ENCODE measurements around the gene ANGPT4. TPM values are rescaled to one million over a fixed set of nuclear protein-coding genes. Genes with fewer than 3 reads are reported as not detected.
"Not testable (repeated sequence)": the region's sequence is repeated elsewhere in the genome, so short reads cannot be mapped to it uniquely, and the experiment has no call there.

Gene ANGPT4
- total RNA-seq, 1 experiment from 2014 or later = not detected

DNA sequence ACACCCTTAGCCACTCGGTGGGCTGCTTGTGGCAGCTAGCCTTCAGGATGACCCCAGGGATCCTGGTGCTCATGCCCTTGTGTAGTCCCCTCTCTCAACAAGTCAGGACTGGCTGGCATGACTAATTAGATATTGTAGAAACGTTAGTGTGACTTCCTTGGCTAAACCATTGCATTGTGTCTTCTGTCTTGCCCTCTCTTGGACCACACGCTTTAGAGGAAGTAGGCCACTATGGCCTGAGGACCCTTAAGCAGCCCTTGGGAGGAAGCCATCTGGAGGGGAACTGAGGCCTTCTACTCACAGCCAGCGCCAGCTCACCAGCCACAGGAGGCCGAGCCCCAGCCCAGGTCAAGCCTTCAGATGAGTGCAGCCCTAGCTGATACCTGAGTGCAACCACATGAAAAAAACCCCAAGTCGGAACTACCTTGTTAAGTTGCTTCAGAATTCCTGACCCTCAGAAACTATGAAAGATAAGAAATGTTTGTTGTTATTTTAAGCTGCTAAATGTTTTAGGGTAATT lies 10.1 kb downstream of the ANGPT4 start:
- DNase-seq (ENCODE audit: low read depth) = no peak

DNA sequence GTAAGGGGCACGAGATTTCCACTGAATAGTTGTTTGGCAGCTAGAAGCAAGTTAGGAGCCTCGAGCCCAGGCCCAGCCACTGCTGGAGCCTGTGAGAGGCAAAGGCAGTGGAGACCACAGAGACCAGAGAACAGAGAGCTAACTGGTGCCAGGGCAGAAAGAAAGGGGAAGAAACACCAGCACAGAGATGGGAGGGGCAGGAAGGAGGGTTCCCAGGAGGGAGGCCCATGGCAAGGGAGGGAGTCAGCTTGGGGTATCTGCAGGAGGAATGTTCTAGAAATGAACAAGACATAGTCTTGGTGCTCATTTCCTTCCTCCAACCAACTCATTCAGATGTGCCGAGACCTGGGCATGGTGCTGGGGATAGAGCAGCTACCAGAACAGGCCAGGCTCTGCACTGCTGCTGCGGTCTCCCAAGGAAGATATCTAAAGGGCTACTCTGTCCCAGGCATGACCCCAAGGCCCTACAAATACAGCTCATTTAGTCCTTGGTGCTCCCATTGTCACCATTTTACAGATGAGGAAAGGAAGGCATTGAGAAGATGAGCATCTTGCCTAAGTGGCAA lies 10.7 kb downstream of the ANGPT4 start:
- DNase-seq (ENCODE audit: low read depth) = no peak

DNA sequence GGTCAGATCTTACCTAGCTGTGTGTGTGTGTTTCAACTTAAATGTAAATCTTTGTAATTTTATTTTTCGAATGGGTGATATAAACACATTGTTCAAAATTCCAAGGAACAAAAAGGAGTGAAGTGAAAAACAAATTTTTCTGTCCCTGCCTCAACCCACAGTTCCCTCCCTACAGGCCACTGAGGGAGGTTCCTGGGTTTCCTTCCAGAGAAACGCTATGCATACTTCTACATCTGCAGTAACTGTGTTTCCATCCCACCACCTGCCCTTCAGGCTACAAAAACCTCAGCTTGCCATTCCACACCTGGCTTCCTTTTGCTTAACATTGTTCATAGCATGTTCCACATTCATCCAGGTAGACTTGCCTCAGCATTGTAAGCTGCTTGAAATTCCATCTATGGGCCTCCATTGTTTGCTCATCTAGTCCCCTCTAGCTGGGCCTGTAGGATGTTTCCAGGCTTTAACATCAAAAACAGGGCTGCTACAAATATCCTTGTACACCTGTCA lies 12.0 kb downstream of the ANGPT4 start:
- DNase-seq (ENCODE audit: low read depth) = no peak

DNA sequence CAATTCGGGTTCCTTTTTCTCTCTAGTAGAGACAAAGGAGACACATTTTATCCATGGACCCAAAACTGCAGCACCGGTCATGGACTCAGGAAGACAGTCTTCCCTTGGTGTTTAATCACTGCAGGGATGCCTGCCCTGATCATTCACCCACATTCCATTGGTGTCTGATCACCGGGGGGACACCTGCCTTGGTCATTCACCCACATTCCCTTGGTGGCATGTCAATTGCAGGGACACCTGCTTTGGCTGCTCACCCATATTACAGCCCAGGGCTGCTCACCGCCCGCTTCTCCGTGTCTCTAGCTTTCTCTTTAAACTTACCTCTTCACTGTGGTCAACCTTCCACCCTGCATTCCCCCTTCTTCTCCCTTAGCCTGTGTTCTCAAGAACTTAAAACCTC lies 18.7 kb downstream of the ANGPT4 start:
- DNase-seq (ENCODE audit: low read depth) = not testable (repeated sequence)

DNA sequence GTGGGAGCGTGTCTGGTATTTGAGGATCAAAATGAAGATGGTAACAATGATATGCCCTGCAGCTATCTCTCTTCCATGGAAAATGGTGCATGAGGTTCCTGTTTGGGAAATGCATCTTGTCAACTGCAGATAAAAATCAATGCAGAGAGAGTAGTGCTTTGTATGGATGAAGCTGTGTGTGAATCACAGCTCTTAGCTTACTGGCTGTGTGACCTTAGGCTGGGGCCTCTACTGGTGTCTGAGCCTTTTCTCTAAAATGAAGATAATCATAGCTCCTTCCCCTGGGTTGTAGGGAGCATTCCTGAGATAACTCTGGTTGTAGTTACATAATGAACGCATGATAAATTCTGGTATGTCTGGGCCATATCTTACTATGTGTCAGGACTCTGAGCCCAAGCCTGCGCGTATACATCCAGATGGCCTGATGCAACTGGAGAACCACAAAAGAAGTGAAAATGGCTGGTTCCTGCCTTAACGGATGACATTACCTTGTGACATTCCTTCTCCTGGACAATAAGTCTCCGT lies 19.6 kb downstream of the ANGPT4 start:
- DNase-seq (ENCODE audit: low read depth) = no peak

DNA sequence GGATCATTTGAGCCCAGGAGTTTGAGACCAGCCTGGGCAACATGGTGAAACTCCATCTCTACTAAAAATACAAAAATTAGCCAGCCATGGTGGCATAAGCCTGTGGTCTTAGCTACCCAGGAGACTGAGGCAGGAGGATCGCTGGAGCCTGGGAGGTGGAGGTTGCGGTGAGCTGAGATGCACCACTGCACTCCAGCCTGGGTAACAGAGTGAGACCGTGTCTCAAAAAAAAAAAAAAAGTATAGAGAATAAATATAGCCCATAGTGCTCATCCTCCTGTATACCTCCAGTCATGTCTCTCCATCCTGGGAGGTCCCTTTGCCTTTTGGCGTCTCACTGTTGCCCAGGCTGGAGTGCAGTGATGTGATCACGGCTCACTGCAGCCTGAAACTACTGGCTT lies 23.8 kb downstream of the ANGPT4 start:
- not testable (repeated sequence) for DNase-seq (ENCODE audit: low read depth)

DNA sequence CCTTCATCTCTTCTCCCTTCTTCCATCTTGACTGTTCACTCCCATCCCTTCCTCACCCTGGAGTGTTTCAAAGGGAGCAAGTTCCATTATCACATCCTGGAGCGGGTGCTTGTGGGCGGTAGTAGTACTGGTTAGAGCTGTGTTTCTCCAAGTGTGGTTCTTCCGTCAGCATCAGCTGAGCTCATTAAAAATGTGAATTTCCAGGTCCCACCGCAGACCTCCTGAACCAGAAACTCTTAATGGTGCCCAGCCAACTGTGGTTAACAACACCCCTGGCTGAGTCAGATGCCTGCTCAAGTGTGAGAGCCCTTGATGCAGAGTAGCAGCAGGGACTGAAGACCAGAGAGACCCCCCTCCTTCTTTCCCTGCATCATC lies 24.4 kb downstream of the ANGPT4 start:
- DNase-seq (ENCODE audit: low read depth) = peak; percentile 50

DNA sequence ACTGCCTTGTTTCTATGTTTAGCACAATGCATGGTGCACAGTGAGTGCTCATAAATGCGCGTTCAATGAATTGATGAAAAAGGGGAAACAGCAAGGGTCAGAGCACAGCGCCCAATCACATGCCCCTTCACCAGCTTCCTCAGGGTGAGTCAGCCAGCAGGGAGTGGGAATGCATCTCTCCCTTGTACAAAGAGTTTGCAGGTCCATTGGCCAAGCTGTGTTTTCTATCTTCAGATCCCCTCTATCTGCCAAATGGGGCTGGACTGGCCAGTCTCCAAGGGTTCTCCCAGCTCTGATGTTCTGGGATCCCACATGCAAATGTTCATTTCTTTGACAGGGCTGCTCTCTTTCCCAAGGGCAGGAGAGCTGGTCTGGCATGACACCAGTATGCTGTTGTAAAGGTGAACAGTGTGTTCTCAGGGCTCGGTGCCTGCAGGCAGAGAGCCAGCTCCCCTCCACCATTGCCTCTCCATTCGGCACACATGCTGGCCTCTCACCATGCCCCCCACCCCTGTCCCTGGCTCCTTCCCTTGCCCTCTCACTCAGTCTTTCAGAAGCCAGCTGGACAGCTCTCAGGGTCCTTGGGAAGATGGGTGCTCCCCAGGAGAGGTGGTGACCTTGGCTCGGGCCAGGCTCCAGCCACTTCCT lies 25.0 kb downstream of the ANGPT4 start:
- no peak for DNase-seq (ENCODE audit: low read depth)

DNA sequence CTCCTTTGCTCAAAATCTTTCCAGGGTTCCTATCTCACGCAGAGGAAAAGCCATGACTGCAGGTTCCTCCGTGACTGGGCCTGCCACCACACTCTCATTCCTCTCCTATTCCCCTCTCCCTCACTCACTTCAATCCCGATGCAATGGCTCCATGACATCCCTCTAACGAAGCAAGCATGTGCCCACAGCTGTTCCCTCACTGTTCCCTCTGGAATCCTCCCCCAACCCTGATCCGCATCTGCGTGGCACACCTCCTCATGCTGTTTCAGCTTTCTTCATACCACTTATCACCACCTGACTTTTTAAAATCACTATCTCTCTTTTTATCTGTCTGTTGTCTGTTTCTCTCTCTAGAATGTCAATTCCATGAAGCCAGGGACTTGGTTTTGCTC lies 25.5 kb downstream of the ANGPT4 start:
- DNase-seq (ENCODE audit: low read depth) = no peak

DNA sequence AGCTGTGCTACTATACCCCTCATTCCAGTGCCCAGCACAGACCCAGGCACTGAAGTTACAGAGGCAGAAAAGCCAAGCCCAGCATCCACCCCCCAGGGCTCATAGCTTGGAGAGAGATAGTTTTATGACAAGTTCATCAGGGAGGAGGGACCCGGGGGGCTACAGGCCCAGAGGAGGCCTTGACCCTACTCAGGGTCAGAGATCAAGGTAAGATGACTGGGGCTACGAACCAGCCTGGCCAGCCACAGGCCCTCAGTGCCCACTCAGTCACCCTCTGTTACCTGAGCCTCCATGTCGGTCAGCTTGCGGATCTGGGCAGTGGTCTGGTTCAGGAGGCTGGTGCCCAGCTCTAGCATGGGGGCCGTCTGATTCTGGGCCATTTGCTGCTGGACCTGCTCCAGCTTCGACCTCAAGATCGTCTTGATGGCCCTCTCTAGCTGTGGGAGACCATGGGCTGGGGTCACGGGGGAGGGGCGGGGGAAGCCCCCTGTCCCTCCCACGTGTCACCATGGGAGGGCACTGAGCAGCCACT lies 26.1 kb downstream of the ANGPT4 start:
- DNase-seq (ENCODE audit: low read depth) = no peak

DNA sequence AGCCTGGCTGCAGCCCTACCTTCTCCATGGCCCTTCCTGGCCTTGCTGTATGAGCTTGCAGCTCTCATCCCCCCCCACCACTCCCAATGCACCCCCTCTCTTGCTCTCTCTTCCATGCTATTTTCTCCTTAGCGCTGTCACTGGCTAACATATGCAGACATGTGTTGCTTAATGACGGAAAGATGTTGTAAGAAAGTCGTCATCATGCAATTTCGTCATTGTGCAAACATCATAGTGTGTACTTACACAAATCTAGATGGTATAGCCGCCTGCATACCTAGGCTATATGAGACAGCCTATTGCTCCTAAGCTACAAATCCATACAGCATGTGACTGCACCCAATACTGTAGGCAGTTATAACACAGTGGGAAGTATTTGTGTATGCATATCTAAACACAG lies 27.0 kb downstream of the ANGPT4 start:
- no peak for DNase-seq (ENCODE audit: low read depth)

DNA sequence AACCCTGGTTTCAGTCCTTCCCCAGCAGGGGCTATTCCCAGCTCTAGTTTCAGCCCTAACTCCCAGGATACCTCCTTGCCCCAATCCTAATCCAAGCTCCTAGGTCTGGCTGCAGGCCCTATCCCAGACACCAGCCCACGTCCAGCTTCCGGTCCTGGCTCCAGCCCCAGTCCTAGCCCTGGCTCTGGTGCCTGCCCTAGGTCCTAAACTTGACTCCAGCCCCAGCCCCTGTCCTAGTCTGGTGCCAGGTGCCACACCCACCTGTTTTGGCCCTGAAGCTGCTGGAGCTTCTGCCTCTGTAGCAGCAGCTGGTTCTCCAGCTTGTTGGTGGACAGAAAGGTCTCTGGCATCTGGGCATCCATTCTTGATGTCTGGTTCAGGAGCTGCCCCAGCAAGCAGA lies 28.1 kb downstream of the ANGPT4 start:
- DNase-seq (ENCODE audit: low read depth) = no peak

DNA sequence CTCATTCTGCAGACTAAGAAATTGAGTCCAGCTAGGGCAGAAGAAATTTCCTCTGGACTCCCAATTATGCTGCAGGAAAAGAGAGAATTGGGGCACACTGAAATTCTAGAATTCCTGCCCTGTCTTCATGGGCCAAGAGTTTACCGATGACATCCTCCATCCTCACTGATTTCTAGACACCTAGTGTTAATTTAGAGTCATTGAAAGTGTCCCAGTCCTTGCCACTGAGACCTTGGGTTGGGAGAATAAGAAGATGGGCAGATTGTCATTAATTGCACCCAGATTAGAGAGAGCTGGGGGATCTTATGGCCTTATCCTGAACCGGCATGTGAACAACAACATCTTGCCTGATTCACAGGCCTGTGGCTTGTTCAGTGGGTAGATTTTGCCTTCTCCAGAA lies 29.0 kb downstream of the ANGPT4 start:
- no peak for DNase-seq (ENCODE audit: low read depth)

DNA sequence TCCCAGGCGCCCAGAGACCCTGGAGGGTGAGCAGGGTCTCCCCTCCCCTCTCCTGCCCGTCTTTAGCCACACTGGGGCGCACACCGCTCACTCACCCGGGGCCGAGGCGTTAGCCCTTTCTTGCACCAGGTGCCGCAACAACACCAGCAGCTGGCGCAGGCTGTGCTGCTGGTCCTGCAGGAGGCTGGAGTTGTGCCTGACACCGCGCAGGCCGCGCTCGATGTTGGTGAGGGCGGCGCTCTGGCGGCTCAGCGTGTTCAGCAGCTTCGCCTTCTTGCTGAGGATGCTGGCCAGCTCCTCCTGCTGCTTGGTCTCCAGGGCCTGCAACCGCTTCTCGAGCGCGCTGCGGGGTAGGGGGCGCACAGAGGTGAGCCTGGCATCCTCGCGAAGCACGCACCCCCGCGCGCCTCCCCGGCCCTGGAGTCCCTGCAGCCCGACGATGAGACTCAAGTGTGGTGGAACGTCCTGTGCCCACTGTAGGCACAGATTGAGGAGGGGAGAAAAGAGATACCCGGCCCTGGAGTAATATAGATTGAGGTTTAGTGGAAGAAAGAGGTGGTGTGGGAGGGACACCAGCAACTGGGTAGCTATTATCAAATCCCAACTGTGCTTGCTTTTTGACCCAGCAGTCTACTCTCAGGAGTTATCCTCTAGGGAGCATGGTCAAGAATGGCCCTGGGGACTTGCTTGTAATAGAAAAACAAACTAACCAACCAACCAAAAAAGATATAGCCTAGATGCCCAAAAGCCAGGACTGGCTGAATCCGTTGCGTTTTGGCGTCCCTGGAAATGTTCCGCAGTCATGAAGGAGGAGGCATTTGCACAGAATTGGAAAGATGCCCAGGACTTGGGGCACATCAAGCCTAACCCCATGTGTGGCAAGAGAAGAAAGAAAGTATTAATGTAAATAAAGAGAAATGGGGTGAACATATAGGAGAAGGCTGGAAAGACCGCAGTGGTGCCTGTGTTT lies 30.9 kb downstream of the ANGPT4 start:
- DNase-seq (ENCODE audit: low read depth) = peak; percentile 49

DNA sequence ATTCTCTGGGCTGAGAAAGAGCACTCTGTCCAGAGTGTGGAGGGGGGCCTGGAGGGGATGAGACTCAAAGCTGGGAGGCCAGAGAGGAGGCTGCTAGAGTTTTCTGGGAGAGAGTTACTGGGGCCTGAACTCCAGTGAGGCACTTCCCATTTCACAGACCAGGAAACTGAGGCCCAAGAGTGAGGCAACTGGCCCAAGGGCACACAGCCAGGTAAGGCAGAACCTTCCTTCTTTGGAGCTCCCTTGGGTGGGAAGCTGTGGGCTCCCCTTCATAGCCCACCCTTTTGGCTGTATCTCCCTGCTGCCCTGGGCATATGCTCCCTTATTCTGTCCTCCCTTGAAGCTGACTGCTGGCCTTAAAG lies 34.4 kb downstream of the ANGPT4 start:
- no peak for DNase-seq (ENCODE audit: low read depth)

DNA sequence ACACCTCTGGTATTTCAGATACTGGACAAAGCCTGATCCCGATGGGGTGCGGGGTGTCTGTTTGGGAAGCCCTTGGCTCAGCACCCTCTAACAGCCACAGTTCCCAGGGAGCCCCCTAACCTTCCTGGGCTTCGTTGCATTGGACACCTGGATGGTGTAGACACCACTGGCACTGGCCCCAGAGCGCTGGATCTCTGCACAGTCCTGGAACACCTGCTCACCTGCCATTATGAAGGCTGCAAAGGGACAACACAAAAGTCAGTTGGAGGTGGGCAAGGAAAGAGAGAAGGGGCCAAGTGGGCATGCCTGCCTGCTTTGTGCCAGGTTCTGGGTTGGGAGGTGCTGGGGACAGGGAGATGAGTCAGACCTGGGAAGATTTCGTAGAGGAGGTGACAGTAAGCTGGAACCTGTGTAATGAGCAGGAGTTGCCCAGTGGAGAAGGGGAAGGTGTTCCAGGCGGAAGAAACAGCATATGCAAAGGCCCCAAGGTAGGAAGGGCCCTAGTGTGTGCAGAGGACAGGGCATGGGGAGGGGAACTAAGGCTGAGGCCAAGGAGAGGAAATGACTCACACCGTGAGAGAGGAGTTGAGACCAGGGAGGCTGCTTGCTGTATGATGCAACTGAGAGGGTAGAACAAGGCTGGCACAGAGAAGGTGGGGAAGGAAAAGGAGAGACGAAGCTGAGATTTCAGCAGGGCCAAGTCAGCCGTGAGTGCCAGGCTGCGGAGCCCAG lies 34.9 kb downstream of the ANGPT4 start:
- peak; percentile 88 for DNase-seq (ENCODE audit: low read depth)

DNA sequence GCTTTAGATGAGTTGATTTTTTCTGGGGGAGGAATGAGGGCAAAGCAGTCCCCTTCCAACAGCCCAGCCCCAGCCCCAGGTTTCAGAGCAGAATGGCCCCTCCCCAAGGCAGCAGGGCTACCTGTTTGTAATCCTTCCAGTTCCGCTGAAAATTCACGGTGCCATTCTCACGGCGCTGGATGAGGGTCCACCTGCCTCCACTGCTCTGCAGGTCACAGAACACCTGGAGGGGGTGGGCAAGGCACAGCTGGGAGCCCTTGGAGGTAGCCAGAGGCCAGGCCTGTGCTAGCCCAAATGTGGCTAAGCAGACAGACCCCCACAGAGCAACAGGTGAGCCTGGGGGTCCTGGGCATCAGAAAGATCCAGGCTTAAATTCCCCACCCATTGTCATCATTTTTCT lies 36.5 kb downstream of the ANGPT4 start:
- no peak for DNase-seq (ENCODE audit: low read depth)

DNA sequence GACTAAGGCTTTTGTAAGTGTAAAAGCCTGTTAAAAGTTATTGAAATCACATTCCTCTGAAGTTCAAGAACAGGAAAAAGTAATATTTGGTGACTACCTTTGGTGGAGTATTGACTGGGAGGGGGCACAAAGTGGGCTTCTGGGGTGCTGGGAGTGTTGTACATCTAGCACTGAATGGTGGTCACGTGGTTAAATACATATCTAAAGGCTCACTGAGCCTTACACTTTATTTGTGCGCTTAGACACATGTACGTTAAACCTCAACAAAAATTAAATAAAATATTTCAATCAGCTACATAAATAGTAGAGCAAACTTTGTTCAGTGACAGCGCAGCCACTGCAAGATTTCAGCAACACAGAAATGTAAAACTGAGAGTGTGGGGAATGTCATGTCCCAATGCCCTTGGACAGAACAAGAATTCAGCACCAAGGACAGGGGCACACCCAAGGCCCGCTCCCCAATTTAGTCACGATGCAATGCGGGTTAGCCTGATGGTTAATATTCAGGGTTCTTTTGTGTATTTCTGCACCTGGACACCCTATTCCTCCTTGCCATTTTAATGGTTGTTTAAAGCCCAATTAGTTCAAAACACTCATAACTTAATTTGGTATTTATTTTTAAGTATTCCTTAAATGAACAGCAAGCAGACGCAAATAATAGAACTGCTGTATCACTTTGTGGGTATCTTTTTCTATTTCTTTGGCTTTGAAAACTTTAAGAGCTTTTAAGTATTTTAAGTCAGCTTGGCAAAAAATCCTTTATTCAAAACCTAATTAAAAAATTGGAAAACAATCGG lies 37.4 kb downstream of the ANGPT4 start:
- peak; percentile 44 for DNase-seq (ENCODE audit: low read depth)

DNA sequence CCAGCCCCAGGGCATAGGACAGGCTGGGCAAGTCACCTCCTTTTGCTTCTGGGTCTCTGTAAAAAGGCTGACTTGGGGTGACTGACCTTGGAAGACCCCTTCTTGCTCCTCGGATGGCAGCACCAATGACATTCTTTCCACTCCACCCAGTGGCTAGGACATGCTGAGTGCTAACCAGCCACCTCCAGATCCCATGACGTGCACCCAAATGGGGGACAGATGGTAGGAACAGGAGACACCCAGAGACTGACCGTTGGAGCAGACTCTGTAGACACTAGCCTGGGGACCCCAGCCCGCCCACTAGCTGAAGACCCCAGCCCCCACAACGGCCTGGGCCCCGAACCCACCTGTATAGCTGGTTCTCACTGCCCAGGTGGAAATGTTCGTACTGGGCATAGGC lies 38.3 kb downstream of the ANGPT4 start:
- no peak for DNase-seq (ENCODE audit: low read depth)

DNA sequence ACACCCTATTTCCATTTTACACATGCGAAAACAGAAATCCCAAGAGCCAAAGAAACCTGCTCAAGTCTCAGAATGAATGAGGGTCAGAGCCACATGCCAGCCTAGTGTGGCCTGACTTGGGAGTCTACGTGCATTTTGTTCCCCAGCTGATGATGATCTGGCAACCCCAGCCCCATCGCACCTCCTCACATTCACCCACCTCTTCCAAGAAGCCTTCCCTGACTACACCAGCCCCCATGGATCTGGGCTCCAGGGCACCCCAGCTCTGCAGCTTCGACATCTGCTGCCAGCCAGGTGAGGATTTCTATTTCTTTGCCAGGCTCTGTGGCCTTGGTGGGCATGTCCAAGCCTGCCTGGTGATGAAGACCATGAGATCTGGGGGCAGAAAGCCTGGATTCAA lies 41.0 kb downstream of the ANGPT4 start:
- DNase-seq (ENCODE audit: low read depth) = no peak

All from M059J (cell line).